HL-60/S4 treated with retinoic acid at 250 ng/mL for 4 days and 3 days (cell line): ENCODE results near the gene NPHP1.
"Not testable (repeated sequence)": the region's sequence is repeated elsewhere in the genome, so short reads cannot be mapped to it uniquely, and the experiment has no call there.

Source experiments
- in situ Hi-C: fragments of 300-500 bp; cut with MboI; formaldehyde crosslinking; loops from 2 replicates; pipeline ENCODE4 v1.7.0; 2022; ENCODE audit warnings: low sequenced_read_pairs

Gene NPHP1

DNA sequence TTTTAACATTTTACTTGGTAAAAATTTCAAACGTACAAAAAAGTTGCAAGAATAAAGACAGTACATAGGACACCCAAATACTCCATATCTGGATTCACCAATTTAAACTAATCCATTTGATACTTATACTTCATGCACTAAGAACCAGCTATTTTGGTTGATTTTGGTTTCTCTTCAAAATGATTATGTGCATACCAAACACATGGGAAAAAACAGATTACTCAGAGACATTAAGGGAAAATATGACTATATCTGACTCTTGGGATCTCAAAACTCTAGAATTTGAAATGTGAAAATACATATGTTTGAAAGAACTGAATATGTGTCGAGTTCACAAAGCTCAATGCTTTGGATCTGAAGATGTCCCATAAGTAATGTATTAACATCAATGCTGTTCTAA is 73.6 kb downstream of the NPHP1 start:
- in situ Hi-C loops: no loop called here

DNA sequence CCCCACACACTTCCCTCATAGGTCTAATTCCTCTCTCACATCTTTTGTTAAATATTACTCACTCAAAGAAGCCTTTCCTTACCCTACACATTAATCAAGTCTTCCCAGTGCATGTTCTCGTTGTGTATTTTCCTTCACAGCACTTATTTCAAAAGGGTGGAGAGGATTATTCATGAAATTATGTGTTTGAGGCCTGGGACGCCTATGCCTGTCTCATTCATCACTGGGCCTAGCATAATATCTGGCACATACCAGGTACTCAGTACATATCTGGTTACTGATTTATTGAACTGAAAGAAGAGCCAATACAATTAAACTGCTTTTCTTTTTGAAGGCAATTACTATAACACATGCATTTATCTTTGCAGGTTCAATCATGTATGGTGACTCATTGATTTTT is 74.1 kb downstream of the NPHP1 start:
- in situ Hi-C loops: no loop called here

DNA sequence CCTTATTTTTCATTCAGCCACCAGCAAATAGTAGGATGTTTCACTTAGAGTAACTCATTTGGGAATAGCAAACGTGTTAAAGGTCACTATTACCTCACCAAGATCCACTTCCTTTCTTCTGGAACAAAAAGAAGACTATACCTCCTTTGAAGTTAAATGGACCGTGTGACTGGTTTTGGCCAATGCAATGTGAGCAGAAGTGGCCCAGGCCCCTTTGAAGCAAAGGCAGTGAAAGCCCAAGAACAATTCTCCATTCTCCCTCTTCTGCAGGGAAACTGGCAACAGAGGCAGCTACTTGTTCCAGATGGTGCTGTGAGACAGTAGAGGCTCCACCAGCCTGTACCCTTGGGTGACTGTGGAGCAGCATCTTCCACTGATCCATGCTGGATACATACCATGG is 77.9 kb downstream of the NPHP1 start:
- in situ Hi-C loops: no loop called here

DNA sequence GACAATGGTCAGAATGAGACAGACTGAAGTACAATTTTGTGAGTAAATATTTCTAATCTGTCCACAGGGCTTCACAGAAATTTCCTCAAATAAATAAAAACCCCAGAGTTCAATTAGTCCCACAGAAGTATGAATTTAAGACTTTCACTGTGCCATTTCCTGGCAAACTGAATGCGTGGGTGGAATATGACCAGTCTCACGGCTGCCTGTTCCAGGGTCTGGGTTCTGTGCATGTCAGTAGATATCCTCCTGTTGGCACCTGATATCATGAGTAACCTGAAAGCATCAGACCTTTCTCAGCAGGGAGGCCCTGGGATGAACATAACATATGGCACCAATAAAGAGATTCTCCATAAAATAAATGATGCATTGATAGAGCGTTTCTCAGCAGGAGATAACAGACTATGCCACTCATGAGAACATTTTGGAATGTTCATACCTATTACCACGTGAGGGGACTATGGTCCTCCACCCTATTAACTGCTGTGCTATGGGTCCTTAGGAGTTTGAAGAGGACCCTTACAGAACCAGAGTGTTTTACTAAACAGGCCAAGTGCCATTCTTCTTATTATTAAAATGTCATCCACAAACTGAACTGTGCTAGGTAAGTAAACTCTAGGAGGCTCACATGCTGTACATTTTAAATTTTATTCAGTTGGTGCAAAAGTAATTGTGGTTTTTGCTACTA is 78.6 kb downstream of the NPHP1 start:
- in situ Hi-C loops: no loop called here

DNA sequence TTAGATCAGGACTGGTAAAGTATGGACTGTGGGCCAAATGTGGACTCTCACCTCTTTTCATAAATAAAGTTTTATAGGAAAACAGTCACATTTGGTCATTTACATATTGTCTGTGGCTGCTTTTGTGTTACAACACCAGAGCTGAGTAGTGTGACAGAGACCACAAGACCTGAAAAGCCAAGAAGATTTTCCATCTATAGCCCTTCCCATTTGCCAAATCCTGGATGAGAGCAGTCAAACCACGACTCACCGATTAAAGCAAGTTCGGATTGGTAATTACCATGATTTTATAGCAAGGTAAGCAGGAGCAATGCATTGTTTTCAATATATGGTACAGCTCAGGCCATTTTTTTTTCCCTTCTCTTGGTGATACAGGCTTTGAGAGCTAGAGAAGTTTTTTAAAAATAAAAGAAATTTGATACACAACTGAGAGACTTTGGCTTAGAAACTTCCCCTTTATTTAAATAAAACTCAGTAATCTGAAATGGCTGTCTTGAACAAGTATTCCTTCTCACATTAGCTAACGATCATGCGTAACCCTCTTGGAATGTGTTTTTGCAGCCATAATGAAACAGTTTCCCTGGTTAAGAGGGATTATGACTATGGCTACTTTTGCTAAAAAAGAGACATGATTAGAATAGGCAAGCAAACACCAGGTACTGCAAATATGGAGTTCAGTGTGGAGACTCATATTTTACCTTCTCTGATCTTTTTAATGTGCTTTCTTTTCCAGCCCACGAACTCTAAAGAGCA is 79.7 kb downstream of the NPHP1 start:
- in situ Hi-C loops: no loop called here

DNA sequence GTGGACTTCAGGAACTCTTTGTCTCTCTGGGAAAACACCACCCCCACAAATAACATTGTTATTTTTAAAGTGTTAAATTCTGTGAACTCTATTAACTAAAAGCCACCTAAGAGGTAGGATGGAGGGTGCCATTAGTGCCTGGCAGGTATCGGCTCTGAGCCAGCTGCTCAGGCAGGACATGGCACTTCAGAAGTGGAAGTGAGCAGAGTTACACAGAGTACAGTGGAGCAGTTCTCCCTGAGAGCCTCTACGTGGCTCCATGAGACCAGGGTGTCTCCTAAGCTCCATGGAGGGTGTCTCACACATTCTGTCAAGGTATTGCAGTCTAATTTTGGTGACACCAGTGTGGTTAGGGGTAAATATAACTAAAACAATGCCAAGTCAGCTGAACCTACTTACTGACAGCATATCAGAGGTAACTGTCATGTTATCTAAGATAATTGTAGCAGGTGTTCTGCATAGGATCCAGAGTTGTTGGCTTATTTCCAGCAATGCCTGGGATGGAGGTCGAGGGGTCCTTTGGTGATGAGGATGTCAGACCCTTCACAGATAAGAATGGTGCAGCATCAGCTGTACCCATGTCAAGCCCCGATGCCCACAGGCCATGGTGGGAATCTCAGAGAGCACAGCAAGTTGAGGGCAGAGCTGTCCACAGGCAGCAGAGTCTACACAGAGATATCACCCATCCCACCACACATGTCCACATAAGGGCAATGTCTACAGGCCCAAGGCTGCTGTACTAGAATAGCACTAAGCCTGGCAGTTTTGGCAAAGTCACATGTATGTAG is 80.6 kb downstream of the NPHP1 start:
- in situ Hi-C loops: no loop called here

DNA sequence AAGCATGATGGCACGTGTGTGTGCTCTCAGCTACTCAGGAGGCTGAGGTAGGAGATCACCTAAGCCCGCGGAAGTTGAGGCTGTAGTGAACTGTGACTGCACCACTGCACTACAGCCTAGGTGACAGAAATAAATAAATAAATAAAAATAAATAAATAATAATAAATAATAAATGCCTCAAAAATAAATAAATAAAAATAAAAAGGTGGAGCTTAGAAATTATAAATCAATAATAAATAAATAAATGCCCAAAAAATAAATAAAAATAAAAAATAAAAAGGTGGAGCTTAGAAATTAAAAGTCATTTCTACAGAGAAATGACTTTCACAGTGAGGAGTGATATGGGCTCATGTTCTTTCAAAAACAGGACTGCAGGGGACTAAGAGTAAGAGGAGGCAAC is 83.2 kb downstream of the NPHP1 start:
- in situ Hi-C loops: no loop called here

DNA sequence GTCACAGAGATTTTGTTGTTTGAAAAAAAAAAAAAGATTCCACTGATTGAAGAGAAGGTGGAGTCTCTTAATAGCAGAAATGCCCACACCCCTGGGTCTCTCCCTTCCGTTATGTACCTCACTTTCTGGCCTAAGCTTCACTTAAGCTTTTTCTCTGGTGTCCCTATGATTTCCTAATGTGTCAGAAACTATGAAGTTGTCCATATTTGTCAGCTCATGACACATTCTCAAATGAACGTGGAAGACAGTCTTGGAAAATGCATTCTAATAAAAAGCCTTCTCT is 83.8 kb downstream of the NPHP1 start:
- in situ Hi-C loops: no loop called here

DNA sequence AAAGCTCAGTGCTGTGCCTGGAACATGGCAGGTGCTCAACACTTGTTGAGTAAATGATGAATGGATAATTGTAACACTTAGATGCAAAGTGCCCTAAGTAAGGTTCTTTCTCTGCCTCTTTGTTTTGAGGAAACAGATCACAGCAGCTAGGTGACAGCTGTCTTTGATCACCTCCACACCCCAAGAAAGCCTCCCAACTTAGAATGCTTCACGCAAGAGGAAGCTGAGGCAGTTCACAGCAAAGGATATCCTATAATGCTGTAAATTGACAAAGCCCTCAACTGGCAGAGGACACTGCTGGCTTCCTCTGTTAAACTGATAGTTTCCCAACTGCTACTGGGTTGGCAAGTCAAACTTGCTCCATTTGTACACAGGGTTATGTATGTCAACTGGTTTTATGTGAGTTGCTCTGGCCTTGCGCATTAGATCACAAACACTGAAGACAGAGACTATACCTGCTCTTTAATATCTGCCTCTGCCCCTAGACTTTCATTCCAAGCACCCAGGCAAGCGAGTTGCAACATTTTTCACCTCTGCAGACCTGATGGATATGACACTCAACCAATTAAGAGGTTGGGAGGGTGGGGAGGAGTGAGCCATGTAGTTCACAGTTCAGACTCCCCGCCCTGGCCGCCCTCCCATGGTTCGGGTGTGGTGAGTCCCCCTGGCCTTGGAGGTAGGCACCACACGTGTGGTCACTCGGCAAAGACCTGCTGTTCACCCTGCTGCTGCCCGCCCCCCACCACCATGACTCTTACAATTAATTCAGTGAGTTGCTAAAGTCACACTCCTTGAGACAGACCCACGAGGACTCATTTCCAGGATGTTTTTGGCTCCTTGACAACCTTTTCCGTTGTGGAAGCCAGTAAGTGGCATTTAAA is 84.4 kb downstream of the NPHP1 start:
- in situ Hi-C loops: no loop called here

DNA sequence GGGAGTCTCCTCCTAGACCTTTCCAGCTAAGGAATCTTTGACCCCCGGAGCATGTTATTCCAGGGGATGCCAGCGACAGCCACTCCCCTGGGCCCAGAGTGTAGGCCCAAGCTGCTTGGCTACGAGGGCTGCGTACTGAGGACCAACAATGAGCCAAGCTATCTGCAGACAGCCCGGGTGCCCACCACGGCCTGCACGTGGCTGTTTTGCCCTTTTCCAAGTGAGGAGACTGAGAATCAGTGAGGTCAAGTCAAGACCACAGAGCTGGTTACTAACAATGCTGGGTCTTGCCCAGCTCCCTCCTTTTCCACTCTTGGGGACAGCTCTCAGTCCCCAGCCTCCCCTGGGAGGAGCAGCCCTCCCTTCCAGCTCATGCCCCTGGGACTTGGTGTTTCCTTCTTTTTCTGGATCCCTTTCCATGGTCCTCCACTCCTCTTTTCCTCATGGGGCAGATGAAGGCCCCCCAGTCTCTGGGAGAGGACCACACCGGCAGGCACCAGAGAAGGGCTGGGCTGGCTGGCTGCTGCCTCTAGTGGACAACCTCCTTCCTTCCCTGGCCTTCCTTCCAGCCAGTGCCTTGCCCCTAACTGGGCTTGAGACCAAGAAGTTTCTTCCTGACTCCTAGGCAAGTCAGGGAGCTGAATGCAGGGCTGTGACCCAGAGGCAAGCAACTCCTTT is 88.6 kb downstream of the NPHP1 start:
- in situ Hi-C loops: no loop called here

DNA sequence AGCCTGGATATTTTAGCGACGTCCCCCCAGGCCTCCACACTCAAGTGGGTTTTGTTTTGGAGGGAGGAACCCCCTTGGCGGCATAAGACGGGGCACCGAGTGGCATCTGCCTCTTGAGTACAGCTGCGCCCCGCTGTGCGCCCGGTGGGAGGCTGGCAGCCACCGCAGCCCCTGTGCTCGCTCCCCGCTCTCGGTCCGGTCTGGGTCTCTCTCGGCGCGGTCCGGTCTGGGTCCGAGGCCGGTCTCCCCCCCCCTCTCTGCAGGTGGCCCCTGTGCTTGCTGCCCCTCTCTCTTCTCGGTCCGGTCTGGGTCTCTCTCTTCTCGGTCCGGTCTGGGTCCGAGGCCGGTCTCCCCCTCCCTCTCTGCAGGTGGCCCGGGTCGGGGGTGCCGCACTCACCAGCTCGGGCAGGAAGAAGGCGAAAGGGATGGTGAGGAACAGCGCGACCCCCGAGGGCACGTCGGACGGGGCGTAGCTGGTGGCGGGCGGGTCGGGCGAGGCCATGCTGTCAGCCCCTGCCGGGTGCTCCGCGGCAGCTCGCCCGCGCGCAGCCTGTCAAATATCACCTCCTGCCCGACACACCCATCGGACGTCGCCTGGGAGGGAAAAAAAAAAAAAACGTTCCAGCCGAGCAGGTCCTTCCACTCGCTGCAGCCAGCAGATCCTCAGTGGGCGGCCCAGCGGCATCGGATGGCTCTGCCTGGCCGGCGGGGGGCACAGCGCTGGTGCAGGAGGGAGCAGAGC is 89.4 kb downstream of the NPHP1 start, which contains the start of gene MALL:
TSS of gene MALL (minus strand) at position 532 of the 742 bp plus-strand sequence. CDS start at position 502, 30 bp downstream.
- in situ Hi-C loops: no loop called here

DNA sequence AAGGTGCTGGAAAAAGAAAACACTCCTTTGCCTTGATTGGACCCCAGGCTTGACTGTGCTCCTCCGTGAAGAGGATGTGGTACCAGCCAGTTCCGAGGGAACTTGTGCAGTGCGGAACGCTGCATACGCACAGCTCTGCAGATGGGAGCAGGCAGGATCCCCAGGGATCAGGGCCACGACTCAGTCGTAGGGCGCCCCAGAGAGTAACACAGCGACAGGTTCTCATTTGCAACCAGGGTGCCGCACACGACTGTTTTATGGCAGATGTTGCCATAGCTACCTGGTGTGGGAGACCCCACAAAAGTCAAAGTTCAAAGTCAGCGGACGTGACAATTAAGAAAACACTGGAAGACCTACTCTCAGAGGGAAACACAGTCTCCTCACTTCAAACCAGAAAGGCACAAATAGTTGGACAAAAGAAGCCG is 90.0 kb downstream of the NPHP1 start:
- in situ Hi-C loops: no loop called here

DNA sequence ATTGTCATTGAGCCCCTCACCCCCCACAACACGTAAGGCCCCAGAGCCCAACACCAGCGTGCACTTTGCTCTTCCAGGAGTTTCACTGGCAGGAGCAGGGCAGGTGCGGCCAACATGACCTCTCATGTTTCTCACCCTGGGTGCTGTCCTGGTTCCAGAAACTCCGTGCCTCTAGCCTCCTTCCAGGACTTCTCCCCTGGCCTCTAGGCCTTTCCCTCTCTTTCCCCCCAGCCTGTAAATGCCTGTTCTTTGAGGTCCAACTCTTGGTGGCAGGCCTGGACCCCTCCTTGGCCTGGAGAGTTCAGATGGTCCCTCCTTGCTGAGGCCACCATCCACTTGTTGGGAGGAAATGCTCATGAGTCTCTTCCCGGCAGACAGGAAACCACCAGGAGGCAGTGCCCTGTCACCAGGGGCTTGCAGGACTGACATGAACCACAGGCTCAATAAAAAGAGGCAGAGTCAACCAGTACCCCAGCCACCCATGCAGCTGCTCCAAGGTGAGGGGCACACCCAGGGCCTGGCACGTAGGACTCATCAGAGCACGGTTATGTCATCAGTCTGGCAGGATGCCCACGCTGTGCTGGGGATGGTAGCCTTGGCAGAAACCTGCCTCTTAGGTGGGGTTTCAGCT is 90.7 kb downstream of the NPHP1 start:
- in situ Hi-C loops: no loop called here

DNA sequence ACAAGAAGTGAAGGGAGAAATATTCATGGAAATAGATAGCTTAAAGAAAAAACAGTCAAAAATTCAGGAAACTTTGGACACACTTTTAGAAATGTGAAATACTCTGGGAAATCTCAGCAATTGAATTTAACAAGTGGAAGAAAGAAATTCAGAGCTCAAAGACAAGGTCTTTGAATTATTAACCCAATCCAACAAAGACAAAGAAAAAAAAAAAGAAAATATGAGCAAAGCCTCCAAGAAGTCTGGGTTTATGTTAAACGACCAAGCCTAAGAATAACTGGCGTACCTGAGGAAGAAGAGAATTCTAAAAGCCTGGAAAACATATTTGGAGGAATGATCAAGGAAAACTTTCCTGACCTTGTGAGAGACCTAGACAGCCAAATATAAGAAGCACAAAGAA is 96.5 kb downstream of the NPHP1 start:
- in situ Hi-C loops: not testable (repeated sequence)

DNA sequence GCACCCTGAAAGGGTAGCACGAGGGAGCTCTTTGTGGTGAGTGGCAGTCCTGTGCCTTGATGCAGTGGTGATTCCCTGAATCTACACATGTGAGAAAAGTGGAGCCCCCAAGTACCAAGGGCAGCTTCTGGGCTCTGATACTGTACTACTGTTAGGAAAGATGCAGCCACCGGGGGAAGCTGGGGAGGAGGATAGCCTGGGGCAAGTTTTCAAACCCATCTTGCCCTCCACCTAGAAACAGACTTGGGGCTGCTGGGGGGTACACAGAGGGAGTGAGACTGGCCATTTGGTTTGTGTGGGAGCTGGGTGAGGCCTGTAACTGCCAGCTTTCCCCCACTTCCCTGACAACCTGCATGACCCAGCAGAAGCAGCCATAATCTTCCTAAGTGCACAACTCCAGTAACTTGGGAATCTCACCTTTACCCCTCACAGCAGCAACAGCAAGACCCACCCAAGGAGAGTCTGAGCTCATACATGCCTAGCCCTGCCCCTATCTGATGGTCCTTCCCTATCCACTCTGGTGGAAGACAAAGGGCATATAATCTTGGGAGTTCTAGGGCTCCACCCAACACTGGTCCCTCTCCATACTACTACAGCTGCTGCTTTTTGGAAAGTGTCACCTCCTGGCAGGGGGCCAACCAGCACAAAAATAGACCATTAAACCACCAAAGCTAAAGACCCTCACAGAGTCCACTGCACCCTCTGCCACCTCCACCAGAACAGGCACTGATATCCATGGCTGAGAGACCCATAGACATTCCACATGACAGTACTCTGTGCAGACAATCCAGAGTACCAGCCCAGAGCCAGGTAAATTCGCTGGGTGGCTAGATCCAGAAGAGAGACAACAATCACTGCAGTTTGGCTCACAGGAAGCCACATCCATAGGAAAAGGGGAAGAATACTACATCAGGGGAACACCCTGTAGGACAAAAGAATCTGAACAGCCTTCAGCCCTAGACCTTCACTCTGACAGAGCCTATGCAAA is 97.4 kb downstream of the NPHP1 start:
- in situ Hi-C loops: no loop called here

DNA sequence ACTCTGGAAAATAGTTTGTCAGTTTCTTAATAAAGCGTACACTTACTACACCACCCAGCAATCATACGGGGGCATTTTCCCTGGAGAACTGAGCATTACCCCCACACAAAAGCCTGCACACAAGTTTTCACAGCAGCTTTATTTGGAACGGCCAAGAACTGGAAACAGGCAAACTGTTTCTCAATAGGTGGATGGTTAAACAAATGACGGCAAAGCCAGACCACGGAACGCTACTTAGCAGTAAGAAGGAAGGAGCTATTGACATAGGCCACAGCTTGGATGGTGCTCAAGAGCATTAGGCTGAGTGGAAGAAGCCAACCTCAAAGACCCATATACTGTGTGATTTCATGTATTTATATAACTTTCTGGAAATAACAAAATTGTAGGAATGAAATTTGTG is 98.2 kb downstream of the NPHP1 start:
- in situ Hi-C loops: no loop called here

DNA sequence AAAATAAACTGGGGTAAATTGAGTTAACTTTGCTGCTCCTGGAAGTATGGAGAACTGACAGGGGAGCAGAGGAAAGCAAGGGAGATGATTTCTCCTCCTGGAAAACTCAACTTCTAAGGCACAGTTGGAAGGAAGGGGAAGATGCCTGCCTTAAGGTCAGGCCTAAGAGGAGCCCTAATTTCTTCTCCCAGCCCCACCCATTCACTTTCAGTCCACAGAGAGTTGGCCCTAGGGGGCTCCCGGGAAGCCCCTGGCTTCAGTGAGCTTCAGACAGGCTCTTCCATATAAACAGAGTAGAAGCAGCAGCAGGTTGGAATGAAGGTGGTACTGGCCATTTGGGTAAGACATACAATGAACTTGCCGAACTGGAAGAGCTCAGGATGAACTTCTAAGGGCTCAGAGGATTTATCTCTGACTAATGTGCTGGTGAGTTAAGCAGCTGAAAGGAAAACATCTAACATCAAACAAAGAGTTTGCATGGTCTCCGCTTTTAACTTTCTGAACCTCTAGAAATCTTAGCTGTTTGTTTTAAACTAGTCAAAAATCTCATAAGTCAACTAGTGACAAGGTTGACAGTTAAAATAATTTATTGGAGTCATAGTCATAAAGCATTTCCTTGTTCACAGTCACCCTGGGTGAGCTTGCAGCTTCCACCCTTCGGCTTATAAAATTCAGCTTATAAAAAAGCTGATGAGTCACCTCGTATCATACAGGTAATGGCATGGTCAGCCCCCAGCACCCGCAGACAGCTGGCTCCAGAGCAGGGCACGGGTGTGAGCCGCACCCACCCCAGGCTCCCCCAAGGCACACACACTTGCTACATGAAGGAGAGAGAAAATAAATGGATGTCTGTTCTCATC is 99.0 kb downstream of the NPHP1 start:
- in situ Hi-C loops: no loop called here
